Measurements from ENCODE around the gene CD2BP2. TPM values are rescaled to one million over a fixed set of nuclear protein-coding genes. Genes with fewer than 3 reads are reported as not detected.

Gene CD2BP2
- total RNA-seq, 1 donor from 2014 or later: 87.8 TPM

GRCh38 chr16:30381291-30382041 lies 26.4 kb upstream of the CD2BP2 start:
- no peak for DNase-seq
- intact Hi-C loops (cut with micrococcal nuclease): loop anchor here (1.0 kb wide), 2 partner anchors 14 to 26 kb away; partner anchors contain the start of genes ZNF48 and ZNF771
- Mint-ChIP-seq H3K9me3 (no peaks in the 10 kb centered on the region), H3K4me1 (peaks cover 65% of the 10 kb centered on the region), H3K36me3 (ENCODE audit: low read depth) (peaks cover 13% of the 10 kb centered on the region), H3K4me3 (peak overlapping the region; percentile 87), H3K27ac (peak overlapping the region; percentile 94), H3K27me3 (no peaks in the 10 kb centered on the region)
- no peak for TF ChIP-seq CTCF (IDR thresholded peaks at IDR 0.05)
- ChIA-PET POLR2A (interaction anchor here (0.6 to 5.6 kb wide), 11 partner anchors 10 to 530 kb away, joined by 3 to 56 read pairs (median 14); partner anchors contain the start of genes CD2BP2, CORO1A, FBRS and TBC1D10B), CTCF (interaction anchor here (1.2 to 2.7 kb wide), 3 partner anchors 11 to 28 kb away, joined by 3 to 11 read pairs (median 6); partner anchors contain the start of gene ZNF48)
- no peak for ATAC-seq (ENCODE audit: low read depth)

DNA sequence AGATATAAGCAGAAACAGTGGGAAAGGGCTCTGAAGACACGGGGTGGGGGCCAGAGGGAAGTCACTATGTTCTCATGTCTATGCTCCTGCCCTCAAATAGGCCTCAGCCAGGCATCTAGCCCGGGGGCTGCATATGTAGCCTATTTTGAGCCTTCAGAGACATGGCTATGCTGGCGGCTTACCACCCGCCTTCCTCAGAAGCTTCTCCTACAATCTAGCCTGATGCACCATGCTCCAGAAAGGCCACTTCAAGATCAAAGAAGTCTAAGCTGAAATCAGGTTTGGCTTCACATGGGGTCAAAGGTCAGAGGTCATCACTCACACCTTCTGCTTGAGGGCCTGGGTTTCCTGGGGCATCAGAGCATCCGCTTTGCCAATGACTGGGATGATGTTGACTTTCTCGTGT lies 25.7 kb upstream of the CD2BP2 start:
- H3K4me3 Mint-ChIP-seq: peak overlapping the region; percentile 19
- H3K36me3 Mint-ChIP-seq (ENCODE audit: low read depth): peaks cover 13% of the 10 kb centered on the region
- ChIA-PET POLR2A (interaction anchor here (0.6 to 5.6 kb wide), 7 partner anchors 10 to 531 kb away, joined by 3 to 56 read pairs (median 14); partner anchors contain the start of genes CD2BP2, PHKG2, TBC1D10B and ZNF48), CTCF (no interaction called here)
- ATAC-seq (ENCODE audit: low read depth): no peak
- peak overlapping the region; percentile 94 for H3K27ac Mint-ChIP-seq
- peaks cover 65% of the 10 kb centered on the region for H3K4me1 Mint-ChIP-seq
- H3K27me3 Mint-ChIP-seq: no peaks in the 10 kb centered on the region
- no peaks in the 10 kb centered on the region for H3K9me3 Mint-ChIP-seq
- intact Hi-C loops (cut with micrococcal nuclease): no loop called here
- no peak for DNase-seq
- no peak for TF ChIP-seq CTCF (IDR thresholded peaks at IDR 0.05)

- intact Hi-C loops (cut with micrococcal nuclease): no loop called here
- no peaks in the 10 kb centered on the region for H3K9me3 Mint-ChIP-seq
- peak overlapping the region; percentile 54 for H3K4me3 Mint-ChIP-seq
- ChIA-PET CTCF (no interaction called here), POLR2A (interaction anchor here (1.1 to 5.6 kb wide), 6 partner anchors 9 to 368 kb away, joined by 3 to 56 read pairs (median 22); partner anchors contain the start of genes CD2BP2, PHKG2, TBC1D10B and ZNF48)
- H3K27ac Mint-ChIP-seq: peak overlapping the region; percentile 100
- H3K27me3 Mint-ChIP-seq: no peaks in the 10 kb centered on the region
- no peak for ATAC-seq (ENCODE audit: low read depth)
- DNase-seq: no peak
- peaks cover 13% of the 10 kb centered on the region for H3K36me3 Mint-ChIP-seq (ENCODE audit: low read depth)
- peaks cover 65% of the 10 kb centered on the region for H3K4me1 Mint-ChIP-seq
- TF ChIP-seq CTCF (IDR thresholded peaks at IDR 0.05): no peak
These were observed 25.1 kb upstream of the CD2BP2 start for GRCh38 chr16:30380072-30380802.

DNA sequence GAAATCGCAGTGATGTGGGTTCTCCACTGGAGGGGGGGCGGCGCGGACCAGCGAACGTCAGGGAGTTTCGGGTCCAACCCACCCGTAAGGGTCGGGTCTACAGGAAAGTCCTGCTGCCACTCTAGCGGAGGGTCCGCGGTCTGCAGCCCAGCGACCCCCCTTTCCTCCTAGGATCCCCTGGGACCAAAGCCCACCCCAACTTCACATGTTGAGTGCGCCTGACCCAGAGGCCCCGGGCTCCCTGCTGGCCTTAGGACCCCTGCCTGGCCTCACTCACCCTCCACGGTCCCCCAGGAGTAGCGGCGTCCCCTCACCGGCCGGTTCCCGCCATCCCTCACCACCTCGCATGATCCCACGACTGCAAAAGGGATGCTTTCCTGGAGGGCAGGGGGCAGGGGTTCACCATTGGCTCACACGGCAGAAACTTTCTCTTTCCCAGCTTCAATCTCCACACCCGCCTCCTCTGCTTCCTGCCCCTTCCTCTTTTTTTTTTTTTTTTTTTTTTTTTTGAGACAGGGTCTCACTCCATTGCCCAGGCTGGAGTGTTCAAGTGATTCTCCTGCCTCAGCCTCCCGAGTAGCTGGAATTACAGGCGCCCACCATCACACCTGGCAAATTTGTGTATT lies 24.2 kb upstream of the CD2BP2 start:
- H3K27ac Mint-ChIP-seq: peak overlapping the region; percentile 100
- POLR2A ChIA-PET: interaction anchor here (0.9 to 4.4 kb wide), 8 partner anchors 8 to 231 kb away, joined by 5 to 33 read pairs (median 9); partner anchors contain the start of genes CD2BP2, TBC1D10B, ZNF48 and ZNF689
- H3K9me3 Mint-ChIP-seq: no peaks in the 10 kb centered on the region
- no peaks in the 10 kb centered on the region for H3K27me3 Mint-ChIP-seq
- no peak for TF ChIP-seq CTCF (IDR thresholded peaks at IDR 0.05)
- peaks cover 65% of the 10 kb centered on the region for H3K4me1 Mint-ChIP-seq
- CTCF ChIA-PET: no interaction called here
- H3K4me3 Mint-ChIP-seq: peak overlapping the region; percentile 92
- ATAC-seq (ENCODE audit: low read depth) (no peak), DNase-seq (no peak)
- intact Hi-C loops (cut with micrococcal nuclease): loop anchor here (2.0 to 10.0 kb wide), 3 partner anchors 24 to 784 kb away; partner anchors contain the start of genes CD2BP2 and PRR14
- H3K36me3 Mint-ChIP-seq (ENCODE audit: low read depth): peaks cover 13% of the 10 kb centered on the region

Measured in activated B cell treated with CpG ODN at 0.5 μM for 24 hours (primary cell).